Measurements from ENCODE around the gene PLEKHA6.

GRCh38 chr1:204177133-204177532 lies 182.6 kb downstream of the PLEKHA6 start:
- TF ChIP-seq POLR2A (IDR thresholded peaks at IDR 0.05; ENCODE audit: low read length) = no peak
- no peak for TF ChIP-seq GATA1 (IDR thresholded peaks at IDR 0.05; ENCODE audit: low read depth, low read length)

Data from erythroblast (primary cell).